Gastroesophageal sphincter (tissue), 4 donors: ENCODE measurements around the gene PRKG1. TPM values are rescaled to one million over a fixed set of nuclear protein-coding genes. Genes with fewer than 3 reads are reported as not detected.

Experiments used
- ATAC-seq: fragments of 150-250 bp; one replicate; pipeline ENCODE4 v1.9.1; 2016; ENCODE audit warnings: mild to moderate bottlenecking, moderate library complexity
- H3K27ac ChIP-seq, 4 donors: fragments of 200-600 bp; sonication (generic) in 3 of 4; 1 replicate in 3 of 4; 2 replicates in 1 of 4; pipeline ENCODE4 v1.5.1; 2016 to 2019
- H3K27me3 ChIP-seq: fragments of 200-600 bp; sonication (generic); one replicate; pipeline ENCODE4 v1.5.1; 2019
- H3K36me3 ChIP-seq, 2 donors: fragments of 200-600 bp; sonication (generic); one replicate each; pipeline ENCODE4 v1.5.1; 2019; ENCODE audit warnings: control low read depth in 1 of 2
- H3K4me1 ChIP-seq, 3 donors: fragments of 200-600 bp; sonication (generic); 1 replicate in 2 of 3; 2 replicates in 1 of 3; pipeline ENCODE4 v1.5.1; 2016 to 2019; ENCODE audit warnings: control low read depth in 2 of 3
- H3K4me3 ChIP-seq, 2 donors: fragments of 200-600 bp; sonication (generic); one replicate each; pipeline ENCODE4 v1.5.1; 2019; ENCODE audit warnings: mild to moderate bottlenecking in 1 of 2, moderate library complexity in 1 of 2
- H3K9me3 ChIP-seq, 3 donors: fragments of 200-600 bp; sonication (generic); one replicate each; pipeline ENCODE4 v1.5.1; 2017 to 2019; ENCODE audit warnings: control low read depth in 2 of 3
- CTCF ChIP-seq, 4 experiments: fragments of 200-600 bp in 2 of 4; fragments of 450-650 bp in 2 of 4; sonication (generic) in 1 of 4; IDR thresholded peaks; one replicate each; pipeline ENCODE4 v1.5.1; 2017 to 2019; ENCODE audit warnings: antibody characterized with exemption in 4 of 4, mild to moderate bottlenecking in 2 of 4, moderate library complexity in 2 of 4
- EP300 ChIP-seq: sonication (generic); formaldehyde crosslinking; IDR thresholded peaks from one replicate; pipeline ENCODE4 v1.6.1; 2017; ENCODE audit warnings: antibody characterized with exemption, mild to moderate bottlenecking
- POLR2A ChIP-seq, 2 donors: fragments of 450-650 bp; IDR thresholded peaks; one replicate each; pipeline ENCODE4 v1.6.1; 2017; ENCODE audit warnings: antibody characterized with exemption in 2 of 2, mild to moderate bottlenecking in 2 of 2, moderate library complexity in 1 of 2
- POLR2AphosphoS5 ChIP-seq: sonication (generic); formaldehyde crosslinking; IDR thresholded peaks from one replicate; pipeline ENCODE4 v1.6.1; 2017; ENCODE audit warnings: antibody characterized with exemption
- WGBS, 2 donors: methylation state at CpG; one replicate each; pipeline ENCODE4 v1.1.5; 2018; ENCODE audit warnings: low coverage in 1 of 2; 5-methylcytosine and 5-hydroxymethylcytosine counted together
- total RNA-seq, 4 donors: library from RNA; depleted of rRNA; stranded (reverse); fragments of >200 nt; gene quantifications; one replicate each; pipeline ENCODE4 v1.1.0, GENCODE V29; 2016

PRKG1 gene
- total RNA-seq, 4 donors from 2014 or later = 27.5 to 73.2 (median 39.2) TPM

GRCh38 chr10:51656503-51656902 is 582.2 kb downstream of the PRKG1 start:
- TF ChIP-seq EP300 = no peak
- TF ChIP-seq POLR2AphosphoS5 = no peak
- no peak for TF ChIP-seq POLR2A (IDR thresholded peaks at IDR 0.05)
- no peak for TF ChIP-seq CTCF (IDR thresholded peaks at IDR 0.05)
- Histone ChIP-seq H3K27me3 (no peaks in the 10 kb centered on the region), H3K9me3 (no peaks in the 10 kb centered on the region), H3K4me3 (no peak overlapping the region), H3K27ac (no peak overlapping the region), H3K4me1 (peaks cover 0 to 4% (median 0%) of the 10 kb centered on the region in 3 donors), H3K36me3 (no peaks in the 10 kb centered on the region)
- 86 to 95% methylated on average over 2 to 3 of the region's 3 CpGs for WGBS, 2 donors
- no peak for ATAC-seq

GRCh38 chr10:51658000-51658399 is 583.7 kb downstream of the PRKG1 start:
- no peaks in the 10 kb centered on the region for H3K36me3 ChIP-seq
- H3K4me3 ChIP-seq = no peak overlapping the region
- H3K4me1 ChIP-seq = peaks cover 0 to 4% (median 0%) of the 10 kb centered on the region in 3 donors
- no peak for TF ChIP-seq CTCF (IDR thresholded peaks at IDR 0.05)
- no peak for TF ChIP-seq POLR2A (IDR thresholded peaks at IDR 0.05)
- TF ChIP-seq POLR2AphosphoS5 = no peak
- TF ChIP-seq EP300 = no peak
- no peaks in the 10 kb centered on the region for H3K27me3 ChIP-seq
- ATAC-seq = no peak
- WGBS, 2 donors = 54 to 79% methylated on average over 2 of the region's 2 CpGs
- no peak overlapping the region for H3K27ac ChIP-seq
- no peaks in the 10 kb centered on the region for H3K9me3 ChIP-seq

- no peaks in the 10 kb centered on the region for H3K27me3 ChIP-seq
- peaks cover 0 to 4% (median 0%) of the 10 kb centered on the region in 3 donors for H3K4me1 ChIP-seq
- TF ChIP-seq POLR2A (IDR thresholded peaks at IDR 0.05) (no peak), POLR2AphosphoS5 (no peak), CTCF (IDR thresholded peaks at IDR 0.05) (no peak), EP300 (no peak)
- 70 to 100% methylated on average over 1 of the region's 1 CpG for WGBS, 2 donors
- no peaks in the 10 kb centered on the region for H3K9me3 ChIP-seq
- H3K4me3 ChIP-seq = no peak overlapping the region
- ATAC-seq = no peak
- H3K36me3 ChIP-seq = no peaks in the 10 kb centered on the region
- no peak overlapping the region for H3K27ac ChIP-seq
Measured at GRCh38 chr10:51659344-51659743, 585.1 kb downstream of the PRKG1 start.

GRCh38 chr10:51663086-51663485 is 588.8 kb downstream of the PRKG1 start:
- no peaks in the 10 kb centered on the region for H3K36me3 ChIP-seq
- no peaks in the 10 kb centered on the region for H3K9me3 ChIP-seq
- 90 to 93% methylated on average over 3 of the region's 3 CpGs for WGBS, 2 donors
- peaks cover 3 to 9% (median 5%) of the 10 kb centered on the region in 3 donors for H3K4me1 ChIP-seq
- TF ChIP-seq EP300 (no peak), CTCF (IDR thresholded peaks at IDR 0.05) (no peak), POLR2A (IDR thresholded peaks at IDR 0.05) (no peak), POLR2AphosphoS5 (no peak)
- no peak overlapping the region for H3K27ac ChIP-seq
- no peaks in the 10 kb centered on the region for H3K27me3 ChIP-seq
- no peak overlapping the region for H3K4me3 ChIP-seq
- ATAC-seq = no peak

- H3K27ac ChIP-seq = no peak overlapping the region
- TF ChIP-seq POLR2AphosphoS5 (no peak), EP300 (no peak), CTCF (IDR thresholded peaks at IDR 0.05) (no peak), POLR2A (IDR thresholded peaks at IDR 0.05) (no peak)
- ATAC-seq = no peak
- peaks cover 3 to 10% (median 5%) of the 10 kb centered on the region in 3 donors for H3K4me1 ChIP-seq
- no peaks in the 10 kb centered on the region for H3K27me3 ChIP-seq
- H3K36me3 ChIP-seq = no peaks in the 10 kb centered on the region
- no peaks in the 10 kb centered on the region for H3K9me3 ChIP-seq
- H3K4me3 ChIP-seq = no peak overlapping the region
Measured at GRCh38 chr10:51666456-51666855, 592.2 kb downstream of the PRKG1 start.
